T follicular helper cell (primary cell): ENCODE measurements around the gene SURF4.
"Not testable (repeated sequence)": the region's sequence is repeated elsewhere in the genome, so short reads cannot be mapped to it uniquely, and the experiment has no call there.

ENCODE experiments used
- DNase-seq: peaks from one replicate; pipeline ENCODE4 v3.0.0-alpha.2; 2020; ENCODE audit warnings: low read depth

Gene SURF4

DNA sequence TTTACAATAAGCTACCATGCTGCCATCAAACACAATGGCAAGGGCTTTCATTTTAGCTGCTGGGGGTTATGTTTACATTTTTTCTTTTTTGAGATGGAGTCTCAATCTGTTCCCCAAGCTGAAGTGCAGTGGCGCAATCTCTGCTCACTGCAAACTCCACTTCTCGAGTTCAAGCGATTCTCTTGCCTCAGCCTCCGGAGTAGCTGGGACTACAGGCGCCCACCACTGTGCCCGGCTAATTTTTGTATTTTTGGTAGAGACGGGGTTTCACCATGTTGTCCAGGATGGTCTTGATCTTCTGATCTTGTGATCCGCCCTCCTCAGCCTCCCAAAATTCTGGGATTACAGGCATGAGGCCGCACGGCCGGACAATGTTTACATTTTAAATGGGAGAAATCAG, 41.0 kb downstream of the SURF4 start:
- not testable (repeated sequence) for DNase-seq

DNA sequence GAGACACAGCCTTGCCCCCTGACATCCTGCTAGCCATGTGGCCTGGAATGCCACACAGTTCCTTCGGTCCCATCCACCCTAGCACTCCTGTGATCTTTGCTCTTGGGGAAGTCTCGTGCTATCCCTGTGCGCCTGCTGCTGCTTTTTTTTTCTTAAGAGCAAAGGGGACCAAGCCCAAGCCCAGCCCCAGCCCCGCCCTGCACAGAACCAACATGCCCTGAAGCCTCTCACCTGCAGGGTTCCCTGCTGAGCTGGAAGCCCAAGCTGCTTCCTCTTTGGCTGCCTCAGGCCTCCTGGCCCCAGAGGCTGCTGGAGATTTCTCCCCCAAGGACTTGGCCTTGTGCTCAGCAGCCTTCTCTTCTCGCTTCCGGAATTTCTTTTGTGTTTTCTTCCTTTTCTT, 41.7 kb downstream of the SURF4 start:
- DNase-seq: no peak

DNA sequence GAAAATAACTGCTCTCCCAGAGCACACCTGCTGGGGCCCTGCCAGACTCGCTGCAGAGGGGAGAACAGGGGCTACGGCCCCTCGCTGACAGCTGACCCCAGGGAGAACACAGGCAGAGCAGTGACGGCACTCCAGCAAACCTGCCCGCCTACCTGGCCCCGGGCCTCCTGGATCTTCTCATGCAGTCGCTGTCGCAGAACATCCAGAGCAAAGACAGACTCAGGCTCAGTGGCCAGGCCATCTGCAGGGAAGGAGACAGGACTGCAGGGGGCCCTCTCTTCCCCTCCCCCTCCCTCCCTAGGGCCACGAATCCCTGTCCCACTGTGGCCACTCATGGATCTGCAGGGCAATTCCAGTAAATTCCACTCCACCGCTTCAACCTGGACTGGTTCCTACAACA, 42.3 kb downstream of the SURF4 start:
- no peak for DNase-seq

DNA sequence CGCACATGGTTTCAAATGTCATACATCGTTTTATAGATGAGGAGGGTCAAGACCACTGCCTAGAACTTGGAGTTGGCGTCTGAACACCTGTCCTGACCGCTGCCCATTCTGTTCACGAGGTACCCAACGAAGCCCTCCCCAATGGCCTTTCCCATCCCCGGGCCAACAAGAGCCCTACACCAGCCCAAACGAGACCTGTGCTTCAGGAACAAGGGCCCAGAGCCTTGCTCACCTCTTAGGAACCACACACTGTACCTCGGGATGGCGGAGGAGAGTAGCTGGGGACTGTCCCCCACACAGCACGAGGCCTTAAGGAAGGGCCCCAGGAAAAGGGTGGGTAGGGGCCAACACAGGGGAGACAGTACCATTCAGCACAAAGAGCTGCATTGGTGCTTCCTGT, 42.8 kb downstream of the SURF4 start:
- DNase-seq: no peak

DNA sequence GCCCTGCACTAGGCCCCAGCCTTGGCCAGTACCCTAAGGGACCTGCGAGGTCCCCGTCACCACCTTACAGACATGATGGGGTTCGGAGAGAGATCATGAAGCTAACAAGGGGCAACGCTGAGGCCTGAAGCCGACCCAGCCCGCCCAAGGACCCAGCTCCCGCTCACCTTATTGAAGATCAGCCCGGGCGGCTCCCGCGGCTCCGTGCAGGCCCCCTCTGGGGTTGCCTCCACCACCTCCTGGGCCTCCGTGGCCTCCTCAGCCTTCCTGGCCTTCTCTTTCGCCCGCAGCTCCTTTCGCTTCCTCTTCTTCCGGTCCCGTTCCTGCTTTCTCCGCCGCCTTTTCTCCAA, 43.5 kb downstream of the SURF4 start:
- no peak for DNase-seq

DNA sequence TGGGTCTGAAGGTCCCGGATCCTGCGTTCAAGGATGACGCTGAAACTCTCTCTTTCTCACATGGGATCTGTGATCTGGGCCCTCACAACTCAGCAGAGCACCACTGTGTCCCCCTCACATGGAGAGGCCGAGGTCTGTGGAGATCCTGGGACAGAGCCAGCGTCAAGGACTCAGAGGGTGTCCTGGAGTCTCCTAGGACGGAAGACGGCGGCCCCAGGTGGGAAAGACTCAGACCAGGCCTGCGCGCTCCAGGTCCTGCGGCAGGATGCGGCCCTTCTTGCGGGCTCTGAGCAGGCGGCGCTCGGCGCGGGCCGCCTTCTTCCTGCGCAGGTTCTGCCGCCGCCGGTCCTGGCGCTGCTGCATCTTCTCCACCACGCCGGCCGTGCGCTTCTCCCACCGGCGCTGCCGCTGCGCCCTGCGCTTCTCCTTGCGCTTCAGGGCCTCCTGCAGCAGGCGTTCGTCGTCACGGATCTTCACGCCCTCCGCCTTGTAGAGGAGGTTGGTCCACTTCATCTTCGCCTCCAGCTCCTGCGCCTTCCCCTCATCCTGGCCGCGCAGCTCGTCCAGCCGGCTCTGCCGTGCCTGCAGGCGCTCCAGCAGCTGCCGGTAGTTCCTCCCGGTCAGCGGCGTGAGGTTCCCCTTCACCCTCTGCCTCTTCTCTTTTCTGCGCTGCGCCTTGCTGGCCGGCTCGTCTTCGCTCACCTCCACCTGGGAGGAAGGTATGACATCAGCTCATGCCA, 44.0 kb downstream of the SURF4 start:
- DNase-seq: no peak

DNA sequence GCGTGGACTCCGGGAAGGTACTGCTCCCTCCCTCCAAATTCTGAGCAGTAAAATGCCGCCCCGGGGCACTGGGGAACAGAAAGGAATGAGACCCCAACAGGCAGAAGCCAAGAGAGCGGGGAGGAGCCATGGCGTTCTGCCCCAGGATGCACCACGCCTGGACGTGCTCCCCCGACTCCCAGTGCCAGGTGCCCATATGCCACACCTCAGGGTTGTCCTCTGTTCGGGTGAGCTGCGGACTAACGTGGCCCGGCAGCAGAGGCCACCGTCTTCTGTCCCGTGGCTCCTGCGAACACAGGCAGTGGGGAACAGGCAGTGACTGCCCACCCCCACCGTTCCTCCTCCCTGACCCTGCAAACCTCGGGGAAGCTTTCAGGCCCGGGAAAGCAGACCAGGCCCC, 44.6 kb downstream of the SURF4 start:
- DNase-seq: no peak

DNA sequence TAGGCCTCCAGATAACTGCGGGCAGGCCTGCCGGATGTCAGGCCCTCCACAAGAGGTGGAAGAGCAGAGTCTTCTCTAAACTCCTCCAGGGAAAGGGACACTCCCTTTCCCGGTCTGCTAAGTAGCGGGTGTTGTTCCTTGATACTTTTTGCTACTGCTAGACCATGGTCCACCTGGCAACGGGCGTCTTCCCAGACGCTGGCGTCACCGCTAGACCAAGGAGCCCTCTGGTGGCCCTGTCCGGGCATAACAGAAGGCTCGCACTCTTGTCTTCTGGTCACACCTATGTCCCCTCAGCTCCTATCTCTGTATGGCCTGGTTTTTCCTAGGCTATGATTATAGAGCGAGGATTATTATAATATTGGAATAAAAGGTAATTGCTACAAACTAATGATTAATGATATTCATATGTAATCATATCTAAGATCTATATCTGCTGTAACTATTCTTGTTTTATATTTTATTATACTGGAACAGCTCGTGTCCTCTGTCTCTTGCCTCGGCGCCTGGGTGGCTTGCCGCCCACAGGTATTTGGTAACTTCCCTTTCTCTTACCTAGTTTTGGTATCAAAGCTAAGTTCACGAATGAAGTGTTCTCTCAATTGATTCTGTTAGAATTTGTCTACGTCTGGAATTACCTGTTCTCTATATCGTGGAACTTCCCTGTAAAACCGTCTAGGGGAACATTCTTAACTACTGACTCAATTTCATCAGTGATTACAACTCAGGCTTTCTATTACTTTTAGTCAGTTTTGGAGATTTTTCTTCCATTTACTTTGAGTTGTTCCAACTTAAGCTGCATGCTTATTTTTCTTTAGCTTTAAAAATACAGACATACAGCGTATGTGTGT, 46.3 kb downstream of the SURF4 start:
- DNase-seq: not testable (repeated sequence)

DNA sequence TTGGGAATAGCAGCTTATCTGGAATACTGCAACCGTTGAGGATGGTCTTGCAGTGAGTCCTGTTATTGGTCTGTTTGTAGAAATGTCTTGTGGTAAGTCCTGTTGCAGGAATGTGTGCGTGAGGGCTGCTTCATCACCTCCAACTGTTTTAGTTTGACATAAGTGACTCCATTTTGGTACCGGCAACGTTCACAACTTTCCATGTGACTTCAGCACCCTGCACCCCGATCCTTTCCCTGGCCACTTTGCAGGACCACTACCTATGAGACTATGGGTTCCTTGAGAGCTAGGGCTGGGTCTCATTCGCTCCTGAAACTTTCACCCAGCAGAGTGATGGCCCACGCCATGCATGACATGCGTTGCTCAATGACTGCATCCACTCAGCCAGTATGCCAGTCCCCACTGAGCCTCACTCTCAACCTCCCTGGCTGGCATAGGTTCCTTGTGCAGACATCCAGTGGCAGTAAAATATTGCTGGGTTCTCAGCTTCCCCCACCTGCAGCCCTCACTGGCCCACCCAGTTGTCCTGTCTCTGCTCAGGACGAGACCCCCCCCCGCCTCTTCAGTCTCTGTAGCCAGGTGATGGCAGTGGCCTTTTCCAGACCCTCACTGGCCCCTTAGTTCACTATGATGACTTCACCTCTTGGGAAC, 47.9 kb downstream of the SURF4 start:
- no peak for DNase-seq

DNA sequence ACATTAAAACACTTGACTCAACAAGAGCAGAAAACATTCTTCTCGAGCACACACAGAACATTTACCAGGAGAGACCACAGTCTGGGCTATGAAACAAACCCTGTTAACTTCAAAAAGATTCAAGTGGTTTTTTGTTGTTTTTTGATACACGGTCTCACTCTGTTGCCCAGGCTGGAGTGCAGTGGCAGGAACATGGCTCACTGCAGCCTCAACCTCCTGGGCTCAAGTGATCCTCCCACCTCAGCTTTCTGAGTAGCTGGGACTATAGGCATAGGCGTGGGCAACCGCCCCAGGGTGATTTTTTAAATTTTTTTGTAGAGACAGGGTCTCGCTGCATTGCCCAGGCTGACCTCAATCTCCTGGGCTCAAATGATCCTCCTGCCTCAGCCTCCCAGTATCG, 48.8 kb downstream of the SURF4 start:
- not testable (repeated sequence) for DNase-seq

DNA sequence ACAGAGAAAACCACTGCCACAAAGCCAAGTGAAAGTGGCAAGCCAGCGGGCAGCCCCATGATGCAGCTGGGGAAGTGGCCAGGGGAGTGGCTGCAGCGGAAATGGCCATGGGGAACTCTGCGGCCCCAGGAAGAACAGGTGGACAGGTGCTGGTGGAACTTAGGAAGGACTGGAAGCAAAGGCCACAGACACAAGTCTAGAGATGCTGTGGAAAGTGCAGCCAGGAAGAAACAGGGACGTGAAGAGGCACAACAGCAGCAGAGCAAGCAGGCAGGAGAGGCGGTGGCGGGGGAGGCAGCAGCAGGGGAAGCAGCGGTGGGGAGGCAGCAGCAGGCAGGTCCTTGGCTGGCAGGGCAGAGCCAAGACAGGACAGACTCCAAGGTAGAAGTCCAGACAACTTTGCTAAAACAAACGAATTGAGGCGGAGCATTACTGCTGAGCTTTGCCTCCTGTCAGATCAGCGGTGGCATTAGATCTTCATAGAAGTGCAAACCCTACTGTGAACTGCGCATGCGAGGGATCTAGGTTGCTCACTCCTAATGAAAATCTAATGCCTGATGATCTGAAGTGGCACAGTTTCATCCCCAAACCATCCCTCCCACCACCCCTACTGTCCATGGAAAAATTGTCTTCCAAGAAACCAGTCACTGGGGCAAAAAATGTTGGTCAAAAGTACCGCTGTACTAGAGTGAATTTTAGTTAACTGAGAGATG, 51.7 kb downstream of the SURF4 start:
- DNase-seq: no peak

DNA sequence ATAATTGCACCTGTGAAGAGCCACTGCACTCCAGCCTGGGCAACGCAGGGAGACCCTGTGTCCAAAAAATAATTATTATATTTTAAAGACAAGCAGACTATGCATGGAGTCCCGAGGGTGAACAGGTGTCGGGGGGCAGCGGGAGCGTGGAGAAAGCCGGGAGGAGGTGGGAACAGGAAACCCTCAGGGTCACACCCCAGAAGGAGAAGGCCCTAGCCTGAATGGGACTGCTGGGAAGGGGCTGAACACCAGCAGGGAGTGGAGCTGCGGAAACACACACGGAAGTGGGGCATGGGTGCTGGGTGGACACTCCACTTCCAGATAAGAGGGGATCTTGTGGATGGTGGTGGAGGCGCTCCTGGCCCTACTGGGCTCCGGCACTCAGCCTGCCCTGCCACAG, 52.6 kb downstream of the SURF4 start:
- DNase-seq: no peak

DNA sequence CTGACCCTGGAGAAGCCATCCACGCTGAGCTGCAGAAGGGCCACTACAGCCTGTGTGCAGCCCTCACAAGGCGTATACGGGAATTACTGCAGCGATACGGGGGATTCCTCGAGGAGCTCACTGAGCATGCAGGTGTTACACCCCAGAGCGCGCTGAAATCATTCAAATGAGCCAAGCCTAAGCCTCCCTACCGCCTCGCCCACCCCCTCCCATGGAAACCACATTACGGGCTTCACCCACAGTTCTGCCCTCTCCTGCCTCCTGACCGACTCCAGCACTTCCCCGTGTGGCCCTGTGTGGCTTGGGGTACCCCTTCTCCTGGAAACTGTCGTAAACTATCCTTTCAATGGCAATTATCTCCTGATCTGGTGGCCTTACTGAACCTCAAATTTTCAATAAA, 53.2 kb downstream of the SURF4 start:
- no peak for DNase-seq

DNA sequence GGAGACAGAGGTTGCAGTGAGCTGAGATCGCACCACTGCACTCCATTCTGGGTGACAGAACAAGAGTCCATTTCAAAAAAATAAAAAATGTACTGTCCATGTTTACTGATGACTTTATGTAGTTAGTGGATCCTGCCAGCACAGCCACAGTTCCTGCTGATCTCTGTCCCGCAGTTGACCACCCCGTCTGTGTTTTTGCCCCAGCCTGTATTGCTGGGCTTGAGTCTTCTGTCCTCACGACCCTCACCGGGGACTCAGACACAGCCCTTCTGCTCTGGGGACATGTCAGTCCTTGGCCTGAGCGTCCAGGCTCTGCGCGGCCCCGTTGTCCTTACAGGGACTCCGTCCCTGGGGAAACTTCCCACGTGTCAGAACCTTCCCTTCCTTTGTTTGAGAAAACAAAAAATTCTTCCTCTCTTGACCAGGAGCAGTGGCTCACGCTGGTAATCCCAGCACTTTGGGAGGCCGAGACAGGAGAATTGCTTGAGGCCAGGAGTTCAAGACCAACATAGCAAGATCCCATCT, 54.4 kb downstream of the SURF4 start:
- DNase-seq: no peak

DNA sequence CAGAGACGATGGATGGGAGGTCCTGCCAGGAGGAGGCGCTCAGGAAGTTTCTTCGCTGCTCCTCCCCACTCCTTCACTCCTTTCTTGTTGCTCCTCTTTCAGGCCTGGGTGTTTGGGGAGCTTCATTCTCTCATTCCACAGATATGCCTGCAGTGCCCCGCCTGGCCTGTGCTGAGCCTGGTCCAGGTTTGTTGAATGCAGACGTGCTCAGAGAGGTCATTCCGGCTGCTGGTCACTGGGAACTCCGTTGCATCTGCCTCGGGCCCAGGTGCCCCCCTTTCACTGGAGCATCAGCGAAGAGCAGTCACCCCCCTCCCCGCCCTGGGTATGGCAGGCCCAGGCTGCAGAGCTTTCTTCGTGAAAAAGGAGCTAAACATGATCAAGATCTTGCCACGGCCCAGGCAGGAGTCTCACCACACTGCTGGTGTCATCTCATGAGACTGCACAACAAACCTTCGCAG, 55.4 kb downstream of the SURF4 start:
- no peak for DNase-seq

DNA sequence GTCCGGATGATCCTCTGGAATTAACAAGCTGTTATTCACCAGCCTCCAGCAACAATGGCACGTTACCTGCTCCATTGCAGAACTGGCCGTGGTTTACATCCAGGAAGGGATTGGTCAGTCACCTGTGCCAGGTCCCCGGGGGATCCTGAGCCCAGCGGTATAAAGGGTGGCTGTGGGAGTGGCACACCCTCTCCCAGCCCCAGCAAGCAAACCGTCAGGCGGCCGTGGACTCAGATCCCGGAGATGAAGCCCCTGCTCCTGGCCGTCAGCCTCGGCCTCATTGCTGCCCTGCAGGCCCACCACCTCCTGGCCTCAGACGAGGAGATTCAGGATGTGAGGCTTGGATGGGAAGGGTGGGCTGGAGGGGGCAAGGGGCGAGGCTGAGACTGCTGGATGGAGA, 58.3 kb downstream of the SURF4 start:
- DNase-seq: not testable (repeated sequence)

DNA sequence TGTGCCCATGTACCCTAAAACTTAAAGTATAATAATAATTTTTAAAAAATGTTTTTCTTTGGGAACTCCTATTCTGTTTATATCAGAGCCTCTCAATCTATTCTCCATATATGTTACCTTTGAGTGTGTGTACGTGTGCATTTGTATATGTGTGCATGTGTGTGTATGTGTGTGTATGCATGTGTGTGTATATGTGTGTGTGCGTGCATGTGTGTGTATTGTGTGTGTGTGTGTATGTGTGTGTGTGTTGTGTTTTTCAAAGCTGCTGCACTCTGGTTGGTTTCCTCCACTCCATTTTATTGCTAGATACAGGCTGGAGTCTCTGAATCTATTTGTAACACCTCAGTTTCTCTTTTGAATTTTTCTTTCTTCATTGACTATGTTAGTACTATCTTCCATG, 59.9 kb downstream of the SURF4 start:
- DNase-seq: no peak
